T-helper 1 cell treated with Interleukin-12 subunit alpha and Interleukin-12 subunit beta and Interleukin-4 antibody, amounts not matched to agents 30 μg/mL and 1 μg/mL, for 36 hours (primary cell): Measurements from ENCODE around the gene MIEN1.
A peak's percentile ranks its signal among the peaks of the same experiment; 100 is the strongest.
"Not testable (repeated sequence)": the region's sequence is repeated elsewhere in the genome, so short reads cannot be mapped to it uniquely, and the experiment has no call there.

ENCODE experiments used
- H3K27ac Mint-ChIP-seq: one replicate; pipeline ENCODE4 v1.8.0; 2021; ENCODE audit warnings: mild to moderate bottlenecking, mixed read lengths
- H3K27me3 Mint-ChIP-seq: one replicate; pipeline ENCODE4 v1.8.0; 2021; ENCODE audit warnings: low read depth, mixed read lengths
- H3K36me3 Mint-ChIP-seq: one replicate; pipeline ENCODE4 v1.8.0; 2021; ENCODE audit warnings: low read depth, mixed read lengths
- H3K4me1 Mint-ChIP-seq: one replicate; pipeline ENCODE4 v1.8.0; 2021; ENCODE audit warnings: low read depth, mixed read lengths
- H3K4me3 Mint-ChIP-seq: one replicate; pipeline ENCODE4 v1.8.0; 2021; ENCODE audit warnings: mild to moderate bottlenecking, moderate library complexity, mixed read lengths
- H3K9me3 Mint-ChIP-seq: one replicate; pipeline ENCODE4 v1.8.0; 2021; ENCODE audit warnings: mixed read lengths

The MIEN1 gene

GRCh38 chr17:39704821-39705551 is 25.3 kb downstream of the MIEN1 start:
- Mint-ChIP-seq H3K9me3 (no peaks in the 10 kb centered on the region), H3K27me3 (peaks cover 32% of the 10 kb centered on the region), H3K27ac (no peak overlapping the region), H3K36me3 (no peaks in the 10 kb centered on the region), H3K4me1 (peaks cover 18% of the 10 kb centered on the region), H3K4me3 (no peak overlapping the region)

- Mint-ChIP-seq H3K4me1 (peaks cover 21% of the 10 kb centered on the region), H3K36me3 (no peaks in the 10 kb centered on the region), H3K4me3 (no peak overlapping the region), H3K27me3 (peaks cover 42% of the 10 kb centered on the region), H3K27ac (no peak overlapping the region), H3K9me3 (no peaks in the 10 kb centered on the region)
Observed at GRCh38 chr17:39703913-39704312, 26.4 kb downstream of the MIEN1 start.

GRCh38 chr17:39702901-39703893 is 27.1 kb downstream of the MIEN1 start:
- no peak overlapping the region for H3K4me3 Mint-ChIP-seq
- peaks cover 45% of the 10 kb centered on the region for H3K27me3 Mint-ChIP-seq
- peaks cover 21% of the 10 kb centered on the region for H3K4me1 Mint-ChIP-seq
- no peaks in the 10 kb centered on the region for H3K36me3 Mint-ChIP-seq
- no peaks in the 10 kb centered on the region for H3K9me3 Mint-ChIP-seq
- H3K27ac Mint-ChIP-seq = no peak overlapping the region

- Mint-ChIP-seq H3K4me1 (peaks cover 14% of the 10 kb centered on the region), H3K27ac (no peak overlapping the region), H3K4me3 (no peak overlapping the region), H3K36me3 (no peaks in the 10 kb centered on the region), H3K9me3 (no peaks in the 10 kb centered on the region), H3K27me3 (peaks cover 53% of the 10 kb centered on the region)
Observed at GRCh38 chr17:39701784-39702422, 28.4 kb downstream of the MIEN1 start.

- Mint-ChIP-seq H3K4me1 (peaks cover 12% of the 10 kb centered on the region), H3K9me3 (no peaks in the 10 kb centered on the region), H3K36me3 (no peaks in the 10 kb centered on the region), H3K4me3 (no peak overlapping the region), H3K27ac (no peak overlapping the region), H3K27me3 (peaks cover 53% of the 10 kb centered on the region)
Observed at GRCh38 chr17:39701012-39701783, 29.1 kb downstream of the MIEN1 start.

- no peak overlapping the region for H3K27ac Mint-ChIP-seq
- H3K27me3 Mint-ChIP-seq = peaks cover 53% of the 10 kb centered on the region
- H3K9me3 Mint-ChIP-seq = no peaks in the 10 kb centered on the region
- peaks cover 12% of the 10 kb centered on the region for H3K4me1 Mint-ChIP-seq
- H3K4me3 Mint-ChIP-seq = no peak overlapping the region
- H3K36me3 Mint-ChIP-seq = no peaks in the 10 kb centered on the region
Observed at GRCh38 chr17:39700148-39700987, 30.0 kb downstream of the MIEN1 start.

- peaks cover 53% of the 10 kb centered on the region for H3K27me3 Mint-ChIP-seq
- H3K4me1 Mint-ChIP-seq = peaks cover 12% of the 10 kb centered on the region
- H3K9me3 Mint-ChIP-seq = no peaks in the 10 kb centered on the region
- no peak within 1 kb of the TSS for H3K27ac Mint-ChIP-seq
- no peaks in the 10 kb centered on the region for H3K36me3 Mint-ChIP-seq
- H3K4me3 Mint-ChIP-seq = no peak within 1 kb of the TSS
Observed at GRCh38 chr17:39699818-39700147, 30.5 kb downstream of the MIEN1 start, which contains the start of gene ERBB2. ERBB2 (plus strand) TSS chr17:39700064; CDS start chr17:39700239, 175 bp downstream.

GRCh38 chr17:39699157-39699817 is 31.0 kb downstream of the MIEN1 start:
- not testable (repeated sequence) for H3K4me3 Mint-ChIP-seq
- H3K27me3 Mint-ChIP-seq = peaks cover 53% of the 10 kb centered on the region

GRCh38 chr17:39697961-39698360 is 32.4 kb downstream of the MIEN1 start:
- no peak overlapping the region for H3K4me3 Mint-ChIP-seq
- peaks cover 46% of the 10 kb centered on the region for H3K27me3 Mint-ChIP-seq
- no peaks in the 10 kb centered on the region for H3K36me3 Mint-ChIP-seq
- no peaks in the 10 kb centered on the region for H3K9me3 Mint-ChIP-seq
- H3K27ac Mint-ChIP-seq = no peak overlapping the region
- H3K4me1 Mint-ChIP-seq = peaks cover 6% of the 10 kb centered on the region

More at GRCh38 chr17:39699157-39699817, 31.0 kb downstream of the MIEN1 start:
- H3K9me3 Mint-ChIP-seq, H3K27ac Mint-ChIP-seq, H3K36me3 Mint-ChIP-seq: not testable (repeated sequence)
- H3K4me1 Mint-ChIP-seq = peaks cover 12% of the 10 kb centered on the region

GRCh38 chr17:39696731-39697130 is 33.6 kb downstream of the MIEN1 start:
- Mint-ChIP-seq H3K27ac (no peak overlapping the region), H3K36me3 (no peaks in the 10 kb centered on the region), H3K27me3 (peaks cover 34% of the 10 kb centered on the region), H3K4me1 (peaks cover 6% of the 10 kb centered on the region), H3K9me3 (no peaks in the 10 kb centered on the region), H3K4me3 (no peak overlapping the region)

- H3K36me3 Mint-ChIP-seq = no peaks in the 10 kb centered on the region
- H3K27me3 Mint-ChIP-seq = peaks cover 20% of the 10 kb centered on the region
- peaks cover 3% of the 10 kb centered on the region for H3K4me1 Mint-ChIP-seq
- H3K27ac Mint-ChIP-seq = no peak overlapping the region
- no peaks in the 10 kb centered on the region for H3K9me3 Mint-ChIP-seq
- no peak overlapping the region for H3K4me3 Mint-ChIP-seq
Observed at GRCh38 chr17:39695089-39695474, 35.2 kb downstream of the MIEN1 start.

GRCh38 chr17:39694593-39694992 is 35.7 kb downstream of the MIEN1 start:
- H3K27me3 Mint-ChIP-seq = peaks cover 17% of the 10 kb centered on the region
- H3K9me3 Mint-ChIP-seq = no peaks in the 10 kb centered on the region
- H3K4me1 Mint-ChIP-seq = peaks cover 1% of the 10 kb centered on the region
- no peak overlapping the region for H3K27ac Mint-ChIP-seq
- H3K36me3 Mint-ChIP-seq = no peaks in the 10 kb centered on the region
- H3K4me3 Mint-ChIP-seq = no peak overlapping the region

- Mint-ChIP-seq H3K27ac (peak overlapping the region; percentile 46), H3K4me3 (peak overlapping the region; percentile 86), H3K9me3 (peaks cover 7% of the 10 kb centered on the region), H3K4me1 (peaks cover 21% of the 10 kb centered on the region), H3K27me3 (no peaks in the 10 kb centered on the region), H3K36me3 (peaks cover 17% of the 10 kb centered on the region)
Observed at GRCh38 chr17:39688945-39689344, 41.4 kb downstream of the MIEN1 start.
